ENCODE measurements around the gene TMEM272. TPM values are rescaled to one million over a fixed set of nuclear protein-coding genes. Genes with fewer than 3 reads are reported as not detected.

The TMEM272 gene
- total and polyA plus RNA-seq, 2 of the 13 experiments (the other 11 are each of a cell fraction or from before 2014, with no cell fraction given), result 0.37 to 0.62 TPM

- TF ChIP-seq, protein P1, sequence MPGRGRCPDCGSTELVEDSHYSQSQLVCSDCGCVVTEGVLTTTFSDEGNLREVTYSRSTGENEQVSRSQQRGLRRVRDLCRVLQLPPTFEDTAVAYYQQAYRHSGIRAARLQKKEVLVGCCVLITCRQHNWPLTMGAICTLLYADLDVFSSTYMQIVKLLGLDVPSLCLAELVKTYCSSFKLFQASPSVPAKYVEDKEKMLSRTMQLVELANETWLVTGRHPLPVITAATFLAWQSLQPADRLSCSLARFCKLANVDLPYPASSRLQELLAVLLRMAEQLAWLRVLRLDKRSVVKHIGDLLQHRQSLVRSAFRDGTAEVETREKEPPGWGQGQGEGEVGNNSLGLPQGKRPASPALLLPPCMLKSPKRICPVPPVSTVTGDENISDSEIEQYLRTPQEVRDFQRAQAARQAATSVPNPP (CRISPR knock-in tag; IDR thresholded peaks at IDR 0.05), result no peak
- TF ChIP-seq ZNF3 (CRISPR knock-in tag; IDR thresholded peaks at IDR 0.05) (no peak), PHF8 (CRISPR knock-in tag; IDR thresholded peaks at IDR 0.05) (peak; percentile 76), NFKB2 (CRISPR knock-in tag; IDR thresholded peaks at IDR 0.05; ENCODE audit: borderline replicate concordance) (0 out of 2 replicates have a peak, but pooled peaks have one; percentile 18), ZNF329 (CRISPR knock-in tag; IDR thresholded peaks at IDR 0.05; ENCODE audit: low read depth) (no peak), ZNF749 (CRISPR knock-in tag; IDR thresholded peaks at IDR 0.05; ENCODE audit: borderline replicate concordance) (peak; percentile 27; the same call in 1 of the 2 replicates), ZNF644 (CRISPR knock-in tag; IDR thresholded peaks at IDR 0.05; ENCODE audit: low read depth) (no peak), RBFOX2 (IDR thresholded peaks at IDR 0.05; ENCODE audit: low read depth, low read length) (peak; percentile 96), ZNF484 (CRISPR knock-in tag; IDR thresholded peaks at IDR 0.05; ENCODE audit: borderline replicate concordance, low read depth) (no peak; the same call in 1 of the 2 replicates), MAFK (conservative IDR thresholded peaks at IDR 0.05 in 1 of 2, IDR thresholded peaks at IDR 0.05 in 1 of 2; ENCODE audit: low read length in 2 of 2) (no peak), SATB2 (CRISPR knock-in tag; IDR thresholded peaks at IDR 0.05) (no peak), GPN1 (CRISPR knock-in tag; IDR thresholded peaks at IDR 0.05; ENCODE audit: borderline replicate concordance) (no peak; the same call in 1 of the 2 replicates), ZNF552 (CRISPR knock-in tag; IDR thresholded peaks at IDR 0.05; ENCODE audit: borderline replicate concordance) (no peak)
- TF ChIP-seq, protein P2, sequence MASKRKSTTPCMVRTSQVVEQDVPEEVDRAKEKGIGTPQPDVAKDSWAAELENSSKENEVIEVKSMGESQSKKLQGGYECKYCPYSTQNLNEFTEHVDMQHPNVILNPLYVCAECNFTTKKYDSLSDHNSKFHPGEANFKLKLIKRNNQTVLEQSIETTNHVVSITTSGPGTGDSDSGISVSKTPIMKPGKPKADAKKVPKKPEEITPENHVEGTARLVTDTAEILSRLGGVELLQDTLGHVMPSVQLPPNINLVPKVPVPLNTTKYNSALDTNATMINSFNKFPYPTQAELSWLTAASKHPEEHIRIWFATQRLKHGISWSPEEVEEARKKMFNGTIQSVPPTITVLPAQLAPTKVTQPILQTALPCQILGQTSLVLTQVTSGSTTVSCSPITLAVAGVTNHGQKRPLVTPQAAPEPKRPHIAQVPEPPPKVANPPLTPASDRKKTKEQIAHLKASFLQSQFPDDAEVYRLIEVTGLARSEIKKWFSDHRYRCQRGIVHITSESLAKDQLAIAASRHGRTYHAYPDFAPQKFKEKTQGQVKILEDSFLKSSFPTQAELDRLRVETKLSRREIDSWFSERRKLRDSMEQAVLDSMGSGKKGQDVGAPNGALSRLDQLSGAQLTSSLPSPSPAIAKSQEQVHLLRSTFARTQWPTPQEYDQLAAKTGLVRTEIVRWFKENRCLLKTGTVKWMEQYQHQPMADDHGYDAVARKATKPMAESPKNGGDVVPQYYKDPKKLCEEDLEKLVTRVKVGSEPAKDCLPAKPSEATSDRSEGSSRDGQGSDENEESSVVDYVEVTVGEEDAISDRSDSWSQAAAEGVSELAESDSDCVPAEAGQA (IDR thresholded peaks at IDR 0.05; ENCODE audit: low read depth), result no peak; the same call in 1 of the 2 replicates
- TF ChIP-seq, protein P2 (CRISPR knock-in tag; IDR thresholded peaks at IDR 0.05; ENCODE audit: borderline replicate concordance), result peak; percentile 78; the same call in 1 of the 2 replicates
- TF ChIP-seq, protein P3, sequence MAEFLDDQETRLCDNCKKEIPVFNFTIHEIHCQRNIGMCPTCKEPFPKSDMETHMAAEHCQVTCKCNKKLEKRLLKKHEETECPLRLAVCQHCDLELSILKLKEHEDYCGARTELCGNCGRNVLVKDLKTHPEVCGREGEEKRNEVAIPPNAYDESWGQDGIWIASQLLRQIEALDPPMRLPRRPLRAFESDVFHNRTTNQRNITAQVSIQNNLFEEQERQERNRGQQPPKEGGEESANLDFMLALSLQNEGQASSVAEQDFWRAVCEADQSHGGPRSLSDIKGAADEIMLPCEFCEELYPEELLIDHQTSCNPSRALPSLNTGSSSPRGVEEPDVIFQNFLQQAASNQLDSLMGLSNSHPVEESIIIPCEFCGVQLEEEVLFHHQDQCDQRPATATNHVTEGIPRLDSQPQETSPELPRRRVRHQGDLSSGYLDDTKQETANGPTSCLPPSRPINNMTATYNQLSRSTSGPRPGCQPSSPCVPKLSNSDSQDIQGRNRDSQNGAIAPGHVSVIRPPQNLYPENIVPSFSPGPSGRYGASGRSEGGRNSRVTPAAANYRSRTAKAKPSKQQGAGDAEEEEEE (CRISPR knock-in tag; IDR thresholded peaks at IDR 0.05; ENCODE audit: borderline replicate concordance), result no peak
These were observed 41.3 kb downstream of the TMEM272 start, which contains the start of gene DHRS12 (continued) for GRCh38 chr13:51803422-51804294.

All from HepG2 (cell line).